HT1080 (cell line): ENCODE data around the gene TMPRSS9. TPM values are rescaled to one million over a fixed set of nuclear protein-coding genes. Genes with fewer than 3 reads are reported as not detected.

Source experiments
- DNase-seq: peaks from one replicate; pipeline ENCODE4 v3.0.0-alpha.2; 2015; ENCODE audit warnings: low read depth
- polyA plus RNA-seq, 2 experiments: library from polyadenylated mRNA; depleted of rRNA; stranded (reverse); fragments of >200 nt; gene quantifications; 2 replicates each; pipeline ENCODE4 v1.2.3, GENCODE V29; 2015
- total RNA-seq: library from RNA; depleted of rRNA; stranded (reverse); fragments of >200 nt; shearing (Covaris generic); gene quantifications from 2 replicates; pipeline ENCODE4 v1.2.3, GENCODE V29; 2014; rRNA removed

Gene TMPRSS9
- total RNA-seq, result not detected in 2 replicates
- polyA plus RNA-seq (2015; cell fraction: cytosol; rRNA removed), result not detected in 2 replicates
- not detected in 2 replicates for polyA plus RNA-seq (2015; cell fraction: nucleus; rRNA removed)

- DNase-seq, result no peak
These were observed at the start of gene TMPRSS9 for GRCh38 chr19:2359992-2360685. Gene TMPRSS9 (plus strand): TSS chr19:2360265. CDS start chr19:2389786, 29,521 bp downstream.

- DNase-seq, result no peak
These were observed 49.0 kb upstream of the TMPRSS9 start for GRCh38 chr19:2311093-2311492.

GRCh38 chr19:2312820-2313501 is 47.1 kb upstream of the TMPRSS9 start:
- no peak for DNase-seq

GRCh38 chr19:2315121-2315817 is 44.8 kb upstream of the TMPRSS9 start:
- DNase-seq, result no peak

GRCh38 chr19:2315818-2316353 is 44.2 kb upstream of the TMPRSS9 start:
- DNase-seq, result peak; percentile 62

GRCh38 chr19:2317300-2317699 is 42.8 kb upstream of the TMPRSS9 start:
- no peak for DNase-seq

- no peak for DNase-seq
These were observed 42.3 kb upstream of the TMPRSS9 start for GRCh38 chr19:2317756-2318155.

GRCh38 chr19:2318923-2319322 is 41.1 kb upstream of the TMPRSS9 start:
- no peak for DNase-seq

GRCh38 chr19:2319551-2319950 is 40.5 kb upstream of the TMPRSS9 start:
- DNase-seq, result no peak

GRCh38 chr19:2320049-2320448 is 40.0 kb upstream of the TMPRSS9 start:
- DNase-seq, result no peak

- DNase-seq, result no peak
These were observed 39.1 kb upstream of the TMPRSS9 start for GRCh38 chr19:2320939-2321338.

- DNase-seq, result no peak
These were observed 38.3 kb upstream of the TMPRSS9 start for GRCh38 chr19:2321565-2322283.

- no peak for DNase-seq
These were observed 36.4 kb upstream of the TMPRSS9 start for GRCh38 chr19:2323707-2324106.

GRCh38 chr19:2324220-2324948 is 35.7 kb upstream of the TMPRSS9 start:
- no peak for DNase-seq

GRCh38 chr19:2325281-2326046 is 34.6 kb upstream of the TMPRSS9 start:
- no peak for DNase-seq

- no peak for DNase-seq
These were observed 33.2 kb upstream of the TMPRSS9 start for GRCh38 chr19:2326699-2327360.

- DNase-seq, result peak; percentile 61
These were observed 32.2 kb upstream of the TMPRSS9 start for GRCh38 chr19:2327773-2328400.

- DNase-seq, result peak; percentile 79
These were observed 31.5 kb upstream of the TMPRSS9 start, which contains the start of the genes LSM7 and SPPL2B for GRCh38 chr19:2328401-2329148. Gene LSM7 (minus strand): TSS chr19:2328586. CDS start chr19:2328566, 20 bp downstream. Gene SPPL2B (plus strand): TSS chr19:2328684. CDS start chr19:2328710, 26 bp downstream.
